ENCODE results near the gene NCEH1. TPM values are rescaled to one million over a fixed set of nuclear protein-coding genes. Genes with fewer than 3 reads are reported as not detected.
A peak's percentile ranks its signal among the peaks of the same experiment; 100 is the strongest.
"Not testable (repeated sequence)": the region's sequence is repeated elsewhere in the genome, so short reads cannot be mapped to it uniquely, and the experiment has no call there.

The NCEH1 gene
- polyA plus RNA-seq, 1 donor = 4.1 TPM

- H3K36me3 ChIP-seq (ENCODE audit: control insufficient read depth, insufficient read depth, low read length) = no peaks in the 10 kb centered on the region
- no peak overlapping the region for H3K27ac ChIP-seq (ENCODE audit: low read length)
- H3K4me3 ChIP-seq (ENCODE audit: low read length) = no peak overlapping the region
- no peaks in the 10 kb centered on the region for H3K9me3 ChIP-seq (ENCODE audit: control insufficient read depth, low read depth, low read length)
- WGBS (ENCODE audit: insufficient coverage, low lambda C conversion rate) = 40% methylated on average over 1 of the region's 1 CpG
- no peaks in the 10 kb centered on the region for H3K27me3 ChIP-seq (ENCODE audit: control insufficient read depth, insufficient read depth, low read length)
- DNase-seq = no peak
- H3K4me1 ChIP-seq (ENCODE audit: control insufficient read depth, insufficient read depth, low read length) = no peaks in the 10 kb centered on the region
Measured at GRCh38 chr3:172739462-172739861, 28.6 kb upstream of the NCEH1 start.

- no peak for DNase-seq
- no peaks in the 10 kb centered on the region for H3K36me3 ChIP-seq (ENCODE audit: control insufficient read depth, insufficient read depth, low read length)
- H3K4me3 ChIP-seq (ENCODE audit: low read length) = no peak overlapping the region
- no peaks in the 10 kb centered on the region for H3K4me1 ChIP-seq (ENCODE audit: control insufficient read depth, insufficient read depth, low read length)
- no peak overlapping the region for H3K27ac ChIP-seq (ENCODE audit: low read length)
- no peaks in the 10 kb centered on the region for H3K9me3 ChIP-seq (ENCODE audit: control insufficient read depth, low read depth, low read length)
- 80% methylated on average over 1 of the region's 2 CpGs for WGBS (ENCODE audit: insufficient coverage, low lambda C conversion rate)
- no peaks in the 10 kb centered on the region for H3K27me3 ChIP-seq (ENCODE audit: control insufficient read depth, insufficient read depth, low read length)
Measured at GRCh38 chr3:172735014-172735413, 24.1 kb upstream of the NCEH1 start.

GRCh38 chr3:172726380-172726779 is 15.5 kb upstream of the NCEH1 start:
- Histone ChIP-seq H3K9me3 (ENCODE audit: control insufficient read depth, low read depth, low read length) (no peaks in the 10 kb centered on the region), H3K4me1 (ENCODE audit: control insufficient read depth, insufficient read depth, low read length) (no peaks in the 10 kb centered on the region), H3K27ac (ENCODE audit: low read length) (no peak overlapping the region), H3K36me3 (ENCODE audit: control insufficient read depth, insufficient read depth, low read length) (no peaks in the 10 kb centered on the region), H3K4me3 (ENCODE audit: low read length) (no peak overlapping the region), H3K27me3 (ENCODE audit: control insufficient read depth, insufficient read depth, low read length) (no peaks in the 10 kb centered on the region)
- DNase-seq = no peak
- WGBS (ENCODE audit: insufficient coverage, low lambda C conversion rate) = no CpG with 5 or more reads among the region's 1 CpG

- H3K9me3 ChIP-seq (ENCODE audit: control insufficient read depth, low read depth, low read length); H3K36me3 ChIP-seq (ENCODE audit: control insufficient read depth, insufficient read depth, low read length); H3K27ac ChIP-seq (ENCODE audit: low read length); H3K4me1 ChIP-seq (ENCODE audit: control insufficient read depth, insufficient read depth, low read length); H3K4me3 ChIP-seq (ENCODE audit: low read length); DNase-seq; H3K27me3 ChIP-seq (ENCODE audit: control insufficient read depth, insufficient read depth, low read length): not testable (repeated sequence)
- 80% methylated on average over 1 of the region's 8 CpGs for WGBS (ENCODE audit: insufficient coverage, low lambda C conversion rate)
Measured at GRCh38 chr3:172722536-172723040, 11.7 kb upstream of the NCEH1 start.

GRCh38 chr3:172717493-172718088 is 6.7 kb upstream of the NCEH1 start:
- Histone ChIP-seq H3K4me3 (ENCODE audit: low read length) (no peak overlapping the region), H3K27me3 (ENCODE audit: control insufficient read depth, insufficient read depth, low read length) (no peaks in the 10 kb centered on the region), H3K36me3 (ENCODE audit: control insufficient read depth, insufficient read depth, low read length) (no peaks in the 10 kb centered on the region), H3K9me3 (ENCODE audit: control insufficient read depth, low read depth, low read length) (no peaks in the 10 kb centered on the region), H3K27ac (ENCODE audit: low read length) (no peak overlapping the region), H3K4me1 (ENCODE audit: control insufficient read depth, insufficient read depth, low read length) (no peaks in the 10 kb centered on the region)
- no peak for DNase-seq
- 80% methylated on average over 1 of the region's 4 CpGs for WGBS (ENCODE audit: insufficient coverage, low lambda C conversion rate)

- 71% methylated on average over 1 of the region's 5 CpGs for WGBS (ENCODE audit: insufficient coverage, low lambda C conversion rate)
- no peak for DNase-seq
- Histone ChIP-seq H3K27me3 (ENCODE audit: control insufficient read depth, insufficient read depth, low read length) (no peaks in the 10 kb centered on the region), H3K9me3 (ENCODE audit: control insufficient read depth, low read depth, low read length) (no peaks in the 10 kb centered on the region), H3K36me3 (ENCODE audit: control insufficient read depth, insufficient read depth, low read length) (no peaks in the 10 kb centered on the region), H3K27ac (ENCODE audit: low read length) (no peak overlapping the region), H3K4me3 (ENCODE audit: low read length) (no peak overlapping the region), H3K4me1 (ENCODE audit: control insufficient read depth, insufficient read depth, low read length) (no peaks in the 10 kb centered on the region)
Measured at GRCh38 chr3:172716476-172716875, 5.6 kb upstream of the NCEH1 start.

- WGBS (ENCODE audit: insufficient coverage, low lambda C conversion rate) = no CpG with 5 or more reads among the region's 3 CpGs
- H3K9me3 ChIP-seq (ENCODE audit: control insufficient read depth, low read depth, low read length) = no peaks in the 10 kb centered on the region
- no peaks in the 10 kb centered on the region for H3K36me3 ChIP-seq (ENCODE audit: control insufficient read depth, insufficient read depth, low read length)
- no peak overlapping the region for H3K4me3 ChIP-seq (ENCODE audit: low read length)
- DNase-seq = no peak
- H3K27me3 ChIP-seq (ENCODE audit: control insufficient read depth, insufficient read depth, low read length) = no peaks in the 10 kb centered on the region
- no peak overlapping the region for H3K27ac ChIP-seq (ENCODE audit: low read length)
- peaks cover 5% of the 10 kb centered on the region for H3K4me1 ChIP-seq (ENCODE audit: control insufficient read depth, insufficient read depth, low read length)
Measured at GRCh38 chr3:172713316-172713715, 2.4 kb upstream of the NCEH1 start.

- Histone ChIP-seq H3K27me3 (ENCODE audit: control insufficient read depth, insufficient read depth, low read length) (no peaks in the 10 kb centered on the region), H3K9me3 (ENCODE audit: control insufficient read depth, low read depth, low read length) (no peaks in the 10 kb centered on the region), H3K27ac (ENCODE audit: low read length) (peak overlapping the region; percentile 71), H3K4me3 (ENCODE audit: low read length) (peak overlapping the region; percentile 83), H3K4me1 (ENCODE audit: control insufficient read depth, insufficient read depth, low read length) (peaks cover 5% of the 10 kb centered on the region), H3K36me3 (ENCODE audit: control insufficient read depth, insufficient read depth, low read length) (no peaks in the 10 kb centered on the region)
- DNase-seq = peak; percentile 48 to 74
- WGBS (ENCODE audit: insufficient coverage, low lambda C conversion rate) = no CpG with 5 or more reads among the region's 2 CpGs
Measured at GRCh38 chr3:172711454-172711795, 558 bp upstream of the NCEH1 start.

- peaks cover 5% of the 10 kb centered on the region for H3K4me1 ChIP-seq (ENCODE audit: control insufficient read depth, insufficient read depth, low read length)
- peak overlapping the region; percentile 83 for H3K4me3 ChIP-seq (ENCODE audit: low read length)
- WGBS (ENCODE audit: insufficient coverage, low lambda C conversion rate) = no CpG with 5 or more reads among the region's 17 CpGs
- H3K27me3 ChIP-seq (ENCODE audit: control insufficient read depth, insufficient read depth, low read length) = no peaks in the 10 kb centered on the region
- no peaks in the 10 kb centered on the region for H3K36me3 ChIP-seq (ENCODE audit: control insufficient read depth, insufficient read depth, low read length)
- peak in 1 of 2 donors; percentile 51 for DNase-seq
- H3K9me3 ChIP-seq (ENCODE audit: control insufficient read depth, low read depth, low read length) = no peaks in the 10 kb centered on the region
- peak overlapping the region; percentile 71 for H3K27ac ChIP-seq (ENCODE audit: low read length)
Measured at GRCh38 chr3:172709774-172710663, 848 bp downstream of the NCEH1 start.

- Histone ChIP-seq H3K4me1 (ENCODE audit: control insufficient read depth, insufficient read depth, low read length) (peaks cover 5% of the 10 kb centered on the region), H3K27ac (ENCODE audit: low read length) (peak overlapping the region; percentile 15), H3K9me3 (ENCODE audit: control insufficient read depth, low read depth, low read length) (no peaks in the 10 kb centered on the region), H3K36me3 (ENCODE audit: control insufficient read depth, insufficient read depth, low read length) (no peaks in the 10 kb centered on the region), H3K27me3 (ENCODE audit: control insufficient read depth, insufficient read depth, low read length) (no peaks in the 10 kb centered on the region), H3K4me3 (ENCODE audit: low read length) (no peak overlapping the region)
- DNase-seq = peak in 1 of 2 donors; percentile 54
- 94% methylated on average over 2 of the region's 2 CpGs for WGBS (ENCODE audit: insufficient coverage, low lambda C conversion rate)
Measured at GRCh38 chr3:172708921-172709773, 1.7 kb downstream of the NCEH1 start.
